GM10248 (cell line): Measurements from ENCODE around the gene ATP4B.
"Not testable (repeated sequence)": the region's sequence is repeated elsewhere in the genome, so short reads cannot be mapped to it uniquely, and the experiment has no call there.

ENCODE experiments used
- CTCF ChIA-PET: fragments of 300-600 bp; sonication (Branson Sonifier 250); formaldehyde crosslinking; extraction: SDS; loops from one replicate; lab custom pipeline; 2021; ENCODE audit warnings: antibody characterized with exemption; lab: Yijun Ruan, JAX
- POLR2A ChIA-PET: fragments of 350-650 bp; sonication (Branson Sonifier 250); formaldehyde crosslinking; extraction: SDS; loops from one replicate; lab custom pipeline; 2020; ENCODE audit warnings: antibody characterized with exemption; lab: Yijun Ruan, JAX
- DNase-seq: peaks from one replicate; pipeline ENCODE4 v3.0.0; 2012; ENCODE audit errors: extremely low spot score
- TF ChIP-seq, protein P1 (sequence below): IDR thresholded peaks from 2 replicates; pipeline ENCODE4 v1.5.1; 2012; ENCODE audit warnings: mild to moderate bottlenecking, low read depth; ENCODE audit errors: extremely low read depth, missing control alignments, control extremely low read depth

Gene ATP4B

DNA sequence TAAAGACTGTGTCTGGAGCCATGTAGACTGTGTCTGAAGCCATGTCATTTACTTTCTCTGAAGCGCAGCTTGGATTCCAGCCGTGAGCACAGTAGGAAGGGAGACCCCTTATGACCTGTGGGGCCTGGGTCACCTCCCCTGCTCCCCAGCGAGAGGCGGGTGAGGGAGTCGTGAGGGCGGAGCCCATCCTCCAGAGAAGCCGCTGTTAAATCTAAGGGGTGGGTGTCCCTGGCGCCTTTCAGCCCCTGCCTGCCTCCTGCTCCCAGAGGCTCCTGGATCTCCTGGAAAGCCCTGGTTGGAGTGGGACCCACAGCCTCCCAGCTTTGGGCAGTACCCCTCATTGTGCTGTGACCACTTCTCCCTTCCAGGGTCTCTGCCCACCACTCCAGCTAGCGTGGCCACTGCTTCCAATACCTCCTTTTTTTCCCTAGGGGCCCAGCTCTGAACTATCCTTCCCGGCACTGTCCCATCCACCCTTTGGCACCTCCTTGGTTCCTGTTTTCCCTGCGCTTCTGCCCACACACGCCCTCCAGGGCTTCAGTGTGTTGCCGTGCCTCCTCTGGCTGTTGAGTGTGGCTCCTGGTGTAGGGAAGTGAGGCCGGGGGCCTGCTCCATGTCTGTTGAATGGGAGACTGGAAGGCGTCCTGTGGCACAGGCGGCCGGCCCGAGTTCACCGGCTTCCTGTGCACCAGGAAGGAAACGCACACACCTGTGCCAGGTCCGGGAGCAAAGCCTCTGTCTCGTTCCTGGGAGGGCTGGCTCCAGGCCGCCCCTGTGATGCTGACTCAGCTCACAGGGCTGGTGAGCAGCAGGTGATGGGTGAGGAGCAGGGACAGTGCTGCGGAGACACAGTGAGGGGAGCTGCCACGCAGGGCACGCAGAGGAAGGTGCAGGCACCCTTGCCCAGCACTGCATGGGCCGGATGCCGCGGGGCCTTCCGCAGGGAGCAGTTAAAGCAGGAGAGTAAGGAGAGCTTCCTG is 29.4 kb downstream of the ATP4B start:
- no peak for DNase-seq
- CTCF ChIA-PET, result interaction anchor here (1.1 kb wide), 1 partner anchor 10 kb away, joined by 3 read pairs; no protein-coding TSS in a partner anchor
- POLR2A ChIA-PET, result no interaction called here
- TF ChIP-seq, protein P1, sequence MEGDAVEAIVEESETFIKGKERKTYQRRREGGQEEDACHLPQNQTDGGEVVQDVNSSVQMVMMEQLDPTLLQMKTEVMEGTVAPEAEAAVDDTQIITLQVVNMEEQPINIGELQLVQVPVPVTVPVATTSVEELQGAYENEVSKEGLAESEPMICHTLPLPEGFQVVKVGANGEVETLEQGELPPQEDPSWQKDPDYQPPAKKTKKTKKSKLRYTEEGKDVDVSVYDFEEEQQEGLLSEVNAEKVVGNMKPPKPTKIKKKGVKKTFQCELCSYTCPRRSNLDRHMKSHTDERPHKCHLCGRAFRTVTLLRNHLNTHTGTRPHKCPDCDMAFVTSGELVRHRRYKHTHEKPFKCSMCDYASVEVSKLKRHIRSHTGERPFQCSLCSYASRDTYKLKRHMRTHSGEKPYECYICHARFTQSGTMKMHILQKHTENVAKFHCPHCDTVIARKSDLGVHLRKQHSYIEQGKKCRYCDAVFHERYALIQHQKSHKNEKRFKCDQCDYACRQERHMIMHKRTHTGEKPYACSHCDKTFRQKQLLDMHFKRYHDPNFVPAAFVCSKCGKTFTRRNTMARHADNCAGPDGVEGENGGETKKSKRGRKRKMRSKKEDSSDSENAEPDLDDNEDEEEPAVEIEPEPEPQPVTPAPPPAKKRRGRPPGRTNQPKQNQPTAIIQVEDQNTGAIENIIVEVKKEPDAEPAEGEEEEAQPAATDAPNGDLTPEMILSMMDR, result no peak

DNA sequence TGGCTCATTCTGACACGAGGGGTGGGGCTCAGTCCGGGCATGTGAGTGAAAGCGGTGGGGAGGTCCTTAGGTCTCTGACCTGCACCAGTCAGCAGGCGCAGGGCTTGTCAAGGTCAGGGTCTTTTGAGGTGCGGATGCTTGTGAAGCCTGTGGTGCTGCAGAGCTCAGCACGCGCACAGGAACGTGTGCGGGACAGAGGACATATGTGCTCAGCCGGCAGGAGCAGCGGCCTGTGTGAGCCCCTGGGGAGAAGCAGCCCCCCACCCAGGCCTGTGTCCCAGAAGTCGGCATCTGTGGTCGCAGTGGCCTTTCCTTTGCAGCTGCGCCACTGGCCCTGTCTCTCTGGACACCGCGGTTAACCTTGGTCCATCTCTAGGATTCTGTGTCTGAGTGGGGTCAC is 30.9 kb downstream of the ATP4B start:
- TF ChIP-seq, protein P1, result no peak
- ChIA-PET POLR2A (no interaction called here), CTCF (no interaction called here)
- no peak for DNase-seq

DNA sequence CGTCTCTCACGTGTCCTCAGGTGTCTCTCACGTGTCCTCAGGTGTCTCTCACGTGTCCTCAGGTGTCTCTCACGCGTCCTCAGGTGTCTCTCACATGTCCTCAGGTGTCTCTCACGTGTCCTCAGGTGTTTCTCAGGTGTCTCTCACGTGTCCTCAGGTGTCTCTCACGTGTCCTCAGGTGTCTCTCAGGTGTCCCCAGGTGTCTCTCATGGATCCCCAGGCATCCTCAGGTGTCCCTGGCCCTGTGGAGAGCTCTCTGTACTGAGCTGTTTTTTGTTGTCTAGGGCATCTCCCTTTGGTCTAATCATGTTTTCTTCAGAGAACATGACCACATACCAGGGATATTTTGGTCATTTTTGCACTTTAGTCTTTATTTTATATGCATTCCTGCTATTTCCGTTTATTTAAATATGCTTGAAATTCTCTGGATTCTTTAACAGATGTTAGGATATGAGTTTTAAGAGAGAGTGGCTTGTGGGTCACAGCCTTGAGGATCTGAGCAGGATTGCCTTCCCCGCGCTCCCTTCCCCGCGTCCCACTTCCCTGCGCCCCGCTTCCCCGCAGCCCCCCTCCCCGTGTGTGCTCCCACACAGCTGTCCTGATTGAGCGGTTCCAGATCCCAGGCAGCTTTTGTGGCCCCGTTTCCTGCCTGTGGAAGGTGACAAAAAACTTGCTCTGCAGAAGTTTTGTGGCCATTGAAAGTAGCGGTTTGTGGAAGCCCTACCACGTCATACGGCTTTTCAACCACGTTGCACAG is 31.9 kb downstream of the ATP4B start:
- TF ChIP-seq, protein P1, result no peak
- no peak for DNase-seq
- CTCF ChIA-PET, result no interaction called here
- POLR2A ChIA-PET, result no interaction called here

DNA sequence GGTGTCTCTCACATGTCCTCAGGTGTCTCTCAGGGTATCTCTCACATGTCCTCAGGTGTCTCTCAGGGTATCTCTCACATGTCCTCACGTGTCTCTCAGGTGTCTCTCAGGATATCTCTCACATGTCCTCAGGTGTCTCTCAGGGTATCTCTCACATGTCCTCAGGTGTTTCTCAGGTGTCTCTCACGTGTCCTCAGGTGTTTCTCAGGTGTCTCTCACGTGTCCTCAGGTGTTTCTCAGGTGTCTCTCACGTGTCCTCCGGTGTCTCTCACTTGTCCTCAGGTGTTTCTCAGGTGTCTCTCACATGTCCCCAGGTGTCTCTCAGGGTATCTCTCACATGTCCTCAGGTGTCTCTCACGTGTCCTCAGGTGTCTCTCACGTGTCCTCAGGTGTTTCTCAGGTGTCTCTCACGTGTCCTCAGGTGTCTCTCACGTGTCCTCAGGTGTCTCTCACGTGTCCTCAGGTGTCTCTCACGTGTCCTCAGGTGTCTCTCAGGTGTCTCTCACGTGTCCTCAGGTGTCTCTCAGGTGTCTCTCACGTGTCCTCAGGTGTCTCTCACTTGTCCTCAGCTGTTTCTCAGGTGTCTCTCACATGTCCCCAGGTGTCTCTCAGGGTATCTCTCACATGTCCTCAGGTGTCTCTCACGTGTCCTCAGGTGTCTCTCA is 33.2 kb downstream of the ATP4B start:
- POLR2A ChIA-PET, CTCF ChIA-PET, DNase-seq: not testable (repeated sequence)

DNA sequence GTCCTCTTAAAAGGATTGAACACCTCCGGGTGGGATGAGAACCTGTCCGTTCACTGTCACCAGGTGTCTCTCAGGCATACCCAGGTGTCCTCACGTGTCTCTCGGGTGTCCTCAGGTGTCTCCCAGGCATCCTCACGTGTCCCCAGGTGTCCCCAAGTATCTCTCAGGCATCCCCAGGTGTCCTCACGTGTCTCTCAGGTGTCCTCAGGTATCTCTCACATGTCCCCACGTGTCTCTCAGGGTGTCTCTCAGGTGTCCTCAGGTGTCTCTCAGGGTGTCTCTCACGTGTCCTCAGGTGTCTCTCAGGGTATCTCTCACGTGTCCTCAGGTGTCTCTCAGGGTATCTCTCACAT is 33.8 kb downstream of the ATP4B start:
- POLR2A ChIA-PET, result no interaction called here
- no peak for DNase-seq
- TF ChIP-seq, protein P1, result no peak
- CTCF ChIA-PET, result no interaction called here

DNA sequence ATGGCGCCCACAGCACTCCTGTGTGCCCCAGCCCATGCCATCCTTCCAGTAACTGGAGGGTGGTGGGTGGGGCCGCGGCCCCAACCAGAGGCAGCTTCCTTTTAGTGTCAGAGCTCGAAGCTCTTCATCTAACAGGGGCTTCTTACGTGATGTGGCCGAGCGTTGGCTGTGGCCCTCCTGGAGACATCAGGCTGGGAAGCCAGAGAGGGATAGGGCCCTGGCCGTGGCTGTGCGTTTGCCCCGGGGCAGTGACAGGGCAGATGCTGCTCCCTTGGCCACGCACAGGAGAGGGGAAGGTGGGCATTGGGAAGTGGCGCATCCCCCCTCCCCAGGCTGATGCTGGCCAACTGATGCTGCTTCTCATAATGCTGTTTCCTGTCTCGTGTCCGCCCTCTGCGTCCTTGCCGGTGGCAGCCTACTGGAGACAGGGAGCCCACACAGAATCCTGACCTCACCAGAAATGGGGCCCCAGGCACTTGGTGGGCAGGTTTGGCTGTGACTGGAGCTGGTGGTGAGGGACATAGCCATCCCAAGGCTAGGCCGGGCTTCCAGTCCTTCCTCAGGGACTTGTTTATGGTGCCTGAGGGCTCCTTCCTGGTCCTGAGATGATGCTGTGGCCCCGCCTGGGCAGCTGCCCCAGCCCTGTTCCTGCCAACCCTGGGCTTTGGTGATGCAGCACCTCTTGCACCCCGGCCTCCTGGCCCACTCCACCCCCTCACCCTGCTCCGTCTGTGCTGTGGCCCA is 34.3 kb downstream of the ATP4B start:
- POLR2A ChIA-PET, result no interaction called here
- CTCF ChIA-PET, result no interaction called here
- TF ChIP-seq, protein P1, result no peak
- no peak for DNase-seq
